ENCODE measurements around the gene CCDC40. TPM values are rescaled to one million over a fixed set of nuclear protein-coding genes. Genes with fewer than 3 reads are reported as not detected.

CCDC40 gene
- total RNA-seq, 1 experiment from 2014 or later: 9.9 TPM

DNA sequence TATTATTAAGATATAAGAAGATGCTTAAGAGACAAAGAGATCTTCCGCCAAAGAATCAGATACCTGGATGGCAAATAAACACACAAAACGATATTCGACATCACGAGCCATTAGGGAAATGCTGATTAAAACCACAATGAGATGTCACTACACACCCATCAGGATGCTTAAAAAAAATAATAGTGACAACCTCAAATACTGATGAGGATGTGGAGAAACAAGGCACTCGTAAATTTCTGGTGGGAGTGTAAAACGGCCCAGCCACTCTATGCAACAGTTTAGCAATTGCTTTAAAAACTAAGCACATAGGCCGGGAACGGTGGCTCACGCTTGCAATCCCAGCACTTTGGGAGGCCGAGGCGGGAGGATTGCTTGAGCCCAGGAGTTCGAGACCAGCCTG, 40.2 kb upstream of the CCDC40 start:
- BruUV-seq (replicated peaks): no TSS peak
- Mint-ChIP-seq H3K4me3 (ENCODE audit: low read depth, unreplicated experiment) (no peak overlapping the region), H3K27ac (ENCODE audit: unreplicated experiment) (no peak overlapping the region), H3K4me1 (ENCODE audit: low read depth, unreplicated experiment) (peaks cover 23% of the 10 kb centered on the region), H3K27me3 (ENCODE audit: unreplicated experiment) (no peaks in the 10 kb centered on the region), H3K36me3 (ENCODE audit: insufficient read depth, unreplicated experiment) (peaks cover 25% of the 10 kb centered on the region), H3K9me3 (ENCODE audit: low read depth, unreplicated experiment) (no peaks in the 10 kb centered on the region)
- CTCF ChIA-PET: no interaction called here
- intact Hi-C loops (cut with micrococcal nuclease; ENCODE audit: unreplicated experiment): no loop called here
- no peak for DNase-seq
- TF ChIP-seq, protein P1, sequence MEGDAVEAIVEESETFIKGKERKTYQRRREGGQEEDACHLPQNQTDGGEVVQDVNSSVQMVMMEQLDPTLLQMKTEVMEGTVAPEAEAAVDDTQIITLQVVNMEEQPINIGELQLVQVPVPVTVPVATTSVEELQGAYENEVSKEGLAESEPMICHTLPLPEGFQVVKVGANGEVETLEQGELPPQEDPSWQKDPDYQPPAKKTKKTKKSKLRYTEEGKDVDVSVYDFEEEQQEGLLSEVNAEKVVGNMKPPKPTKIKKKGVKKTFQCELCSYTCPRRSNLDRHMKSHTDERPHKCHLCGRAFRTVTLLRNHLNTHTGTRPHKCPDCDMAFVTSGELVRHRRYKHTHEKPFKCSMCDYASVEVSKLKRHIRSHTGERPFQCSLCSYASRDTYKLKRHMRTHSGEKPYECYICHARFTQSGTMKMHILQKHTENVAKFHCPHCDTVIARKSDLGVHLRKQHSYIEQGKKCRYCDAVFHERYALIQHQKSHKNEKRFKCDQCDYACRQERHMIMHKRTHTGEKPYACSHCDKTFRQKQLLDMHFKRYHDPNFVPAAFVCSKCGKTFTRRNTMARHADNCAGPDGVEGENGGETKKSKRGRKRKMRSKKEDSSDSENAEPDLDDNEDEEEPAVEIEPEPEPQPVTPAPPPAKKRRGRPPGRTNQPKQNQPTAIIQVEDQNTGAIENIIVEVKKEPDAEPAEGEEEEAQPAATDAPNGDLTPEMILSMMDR (IDR thresholded peaks at IDR 0.05; ENCODE audit: unreplicated experiment): no peak

DNA sequence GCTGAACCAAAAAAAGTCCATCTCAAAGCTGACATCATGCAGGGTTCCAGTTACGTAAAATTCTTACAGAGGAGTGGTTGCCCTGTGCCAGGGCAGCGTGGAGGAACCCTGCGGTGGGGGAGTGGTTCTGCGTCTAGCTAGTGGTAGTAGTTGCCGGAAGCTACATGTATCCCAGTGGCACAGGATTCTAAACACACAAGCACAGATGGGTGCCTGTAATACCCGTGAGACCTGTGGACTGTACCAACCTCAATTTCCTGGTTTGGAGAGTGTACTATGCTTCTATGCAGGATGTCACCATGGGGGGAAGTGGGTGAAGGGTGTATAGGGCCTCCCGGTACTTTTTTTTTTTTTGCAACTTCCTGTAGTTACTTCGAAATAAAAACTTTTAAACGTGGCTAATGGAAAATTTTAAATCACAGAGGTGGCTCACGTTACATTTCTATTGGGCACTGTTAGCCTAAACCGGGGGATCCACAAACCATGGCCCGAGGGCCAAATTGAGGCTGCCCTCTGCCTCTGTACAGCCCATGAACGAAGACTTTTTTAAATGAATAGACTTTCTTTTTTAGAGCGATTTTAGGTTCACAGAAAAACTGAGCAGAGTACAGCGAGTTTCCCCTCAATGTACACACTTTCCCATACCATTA, 39.3 kb upstream of the CCDC40 start:
- CTCF ChIA-PET: no interaction called here
- H3K4me3 Mint-ChIP-seq (ENCODE audit: low read depth, unreplicated experiment): no peak overlapping the region
- BruUV-seq (replicated peaks): no TSS peak
- H3K4me1 Mint-ChIP-seq (ENCODE audit: low read depth, unreplicated experiment): peaks cover 21% of the 10 kb centered on the region
- intact Hi-C loops (cut with micrococcal nuclease; ENCODE audit: unreplicated experiment): no loop called here
- no peak overlapping the region for H3K27ac Mint-ChIP-seq (ENCODE audit: unreplicated experiment)
- H3K9me3 Mint-ChIP-seq (ENCODE audit: low read depth, unreplicated experiment): no peaks in the 10 kb centered on the region
- peaks cover 24% of the 10 kb centered on the region for H3K36me3 Mint-ChIP-seq (ENCODE audit: insufficient read depth, unreplicated experiment)
- DNase-seq: no peak
- no peaks in the 10 kb centered on the region for H3K27me3 Mint-ChIP-seq (ENCODE audit: unreplicated experiment)
- TF ChIP-seq, protein P1 (IDR thresholded peaks at IDR 0.05; ENCODE audit: unreplicated experiment): no peak

DNA sequence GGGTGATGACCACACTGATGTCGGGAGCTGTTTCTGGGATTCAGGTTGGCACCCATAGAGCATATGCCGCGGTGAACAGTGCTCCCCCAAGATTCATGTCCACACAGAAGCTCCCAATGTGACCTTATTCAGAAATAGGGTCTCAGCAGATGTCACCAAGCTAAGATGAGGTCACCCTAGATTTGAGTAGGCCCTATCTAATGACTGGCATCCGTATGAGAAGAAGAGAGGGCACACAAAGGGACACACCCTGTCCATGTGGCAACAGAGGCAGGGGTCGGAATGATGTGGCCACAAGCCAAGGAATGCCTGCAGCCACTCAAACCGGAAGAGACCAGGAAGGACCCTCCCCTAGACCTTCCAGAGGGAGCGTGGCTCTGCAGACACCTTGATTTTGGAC, 36.3 kb upstream of the CCDC40 start:
- H3K9me3 Mint-ChIP-seq (ENCODE audit: low read depth, unreplicated experiment): no peaks in the 10 kb centered on the region

DNA sequence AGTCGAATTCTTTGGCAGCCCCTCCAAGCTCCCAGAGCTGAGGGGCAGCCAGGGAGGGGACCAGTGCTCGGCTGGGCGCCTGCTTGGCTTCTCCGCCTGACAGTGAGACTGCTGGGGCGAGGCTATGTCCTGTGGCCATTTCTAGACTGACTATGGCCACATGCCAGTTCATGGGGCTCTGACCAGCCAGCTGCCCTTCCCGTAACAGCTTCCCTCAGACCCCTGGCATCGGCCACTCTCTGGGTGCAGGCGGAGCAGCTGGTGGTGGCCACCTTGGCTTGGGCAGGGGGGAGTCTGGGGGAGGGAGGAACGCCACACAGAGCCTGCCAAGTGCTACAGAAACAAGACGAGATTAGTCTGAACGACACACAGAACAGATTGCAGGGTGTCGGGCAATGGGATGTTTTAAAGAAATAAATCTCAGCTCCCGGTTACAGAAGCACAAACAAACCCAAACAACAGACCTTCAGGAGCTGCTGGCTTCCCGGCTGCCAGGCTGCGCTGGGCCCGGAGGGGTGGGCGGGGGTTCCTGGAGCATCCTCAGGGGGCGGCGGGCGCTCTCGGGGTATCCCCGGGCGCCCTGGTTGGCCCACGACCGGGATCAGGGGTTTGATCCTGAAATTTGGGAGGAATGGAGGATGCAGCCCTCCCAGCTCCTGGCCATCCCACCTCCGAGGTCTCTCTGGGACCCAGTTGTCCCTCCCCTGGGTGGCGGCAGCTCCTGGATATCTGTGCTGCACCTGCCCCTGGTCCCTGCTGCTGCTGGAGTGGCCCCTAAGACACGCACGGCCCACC, 35.3 kb upstream of the CCDC40 start:
- CTCF ChIA-PET: interaction anchor here (0.6 kb wide), 1 partner anchor 119 kb away, joined by 3 read pairs; no protein-coding TSS in a partner anchor
- BruUV-seq (replicated peaks): no TSS peak
- intact Hi-C loops (cut with micrococcal nuclease; ENCODE audit: unreplicated experiment): no loop called here

More for the DNA sequence above, 36.3 kb upstream of the CCDC40 start:
- H3K4me1 Mint-ChIP-seq (ENCODE audit: low read depth, unreplicated experiment): peaks cover 11% of the 10 kb centered on the region
- no peak overlapping the region for H3K27ac Mint-ChIP-seq (ENCODE audit: unreplicated experiment)
- BruUV-seq (replicated peaks): no TSS peak
- H3K4me3 Mint-ChIP-seq (ENCODE audit: low read depth, unreplicated experiment): no peak overlapping the region
- TF ChIP-seq, protein P1 (IDR thresholded peaks at IDR 0.05; ENCODE audit: unreplicated experiment): no peak
- DNase-seq: no peak
- no peaks in the 10 kb centered on the region for H3K27me3 Mint-ChIP-seq (ENCODE audit: unreplicated experiment)
- peaks cover 10% of the 10 kb centered on the region for H3K36me3 Mint-ChIP-seq (ENCODE audit: insufficient read depth, unreplicated experiment)
- intact Hi-C loops (cut with micrococcal nuclease; ENCODE audit: unreplicated experiment): no loop called here
- CTCF ChIA-PET: interaction anchor here (0.5 to 0.6 kb wide), 2 partner anchors 138 to 148 kb away, joined by 3 read pairs; no protein-coding TSS in a partner anchor

More for the DNA sequence above, 35.3 kb upstream of the CCDC40 start:
- Mint-ChIP-seq H3K27me3 (ENCODE audit: unreplicated experiment) (no peaks in the 10 kb centered on the region), H3K9me3 (ENCODE audit: low read depth, unreplicated experiment) (no peaks in the 10 kb centered on the region), H3K4me3 (ENCODE audit: low read depth, unreplicated experiment) (no peak overlapping the region), H3K4me1 (ENCODE audit: low read depth, unreplicated experiment) (peaks cover 16% of the 10 kb centered on the region), H3K27ac (ENCODE audit: unreplicated experiment) (no peak overlapping the region), H3K36me3 (ENCODE audit: insufficient read depth, unreplicated experiment) (peaks cover 10% of the 10 kb centered on the region)
- no peak for DNase-seq
- TF ChIP-seq, protein P1 (IDR thresholded peaks at IDR 0.05; ENCODE audit: unreplicated experiment): no peak

Data from Calu3 (cell line).